ENCODE data around the gene FOXL3. TPM values are rescaled to one million over a fixed set of nuclear protein-coding genes. Genes with fewer than 3 reads are reported as not detected.

FOXL3 gene
- total and polyA plus RNA-seq, 2 donors (not counting 1 experiment from before 2014, with no cell fraction given) = not detected

GRCh38 chr7:256461-256940, 33.5 kb upstream of the FOXL3 start:
- no peaks in the 10 kb centered on the region for H4K20me1 ChIP-seq (ENCODE audit: control insufficient read depth, insufficient read depth, low read length, poor library complexity, severe bottlenecking)
- POLR2A ChIA-PET = no interaction called here
- no peak overlapping the region for H3K4me2 ChIP-seq (replicated peaks; ENCODE audit: low read depth, low read length, poor library complexity, severe bottlenecking)
- no peak overlapping the region for H2AFZ ChIP-seq (ENCODE audit: insufficient read depth, low read depth, low read length, poor library complexity, severe bottlenecking)
- Mint-ChIP-seq H3K9me3 (ENCODE audit: insufficient read depth) (no peaks in the 10 kb centered on the region), H3K27me3 (no peaks in the 10 kb centered on the region), H3K4me1 (no peaks in the 10 kb centered on the region), H3K4me3 (no peak overlapping the region), H3K27ac (no peak overlapping the region)
- no peaks in the 10 kb centered on the region for H3K36me3 ChIP-seq (replicated peaks in 1 of 2; ENCODE audit: control extremely low read depth in 1 of 2, control insufficient read depth in 1 of 2, extremely low read depth in 1 of 2, insufficient read depth in 2 of 2, low read length in 1 of 2)
- no peak overlapping the region for H3K27ac ChIP-seq (ENCODE audit: low read length in 2 of 2)
- H3K9ac ChIP-seq (ENCODE audit: low read length) = no peak overlapping the region
- H3K4me1 ChIP-seq (ENCODE audit: control insufficient read depth in 2 of 2, insufficient read depth in 2 of 2, low read length in 2 of 2) = no peaks in the 10 kb centered on the region
- no peak for ATAC-seq (ENCODE audit: low read depth)
- peaks cover 0 to 13% (median 0%) of the 10 kb centered on the region in 3 donors for H3K9me3 ChIP-seq (ENCODE audit: control extremely low read depth in 1 of 3, control insufficient read depth in 2 of 3, insufficient read depth in 1 of 3, low read length in 2 of 3)
- no peaks in the 10 kb centered on the region for H3K79me2 ChIP-seq (ENCODE audit: control insufficient read depth, insufficient read depth, low read length)
- no peak for TF ChIP-seq EZH2 (IDR thresholded peaks at IDR 0.05; ENCODE audit: borderline replicate concordance, insufficient read depth, low read depth, low read length, poor library complexity, severe bottlenecking)
- TF ChIP-seq, protein P1, sequence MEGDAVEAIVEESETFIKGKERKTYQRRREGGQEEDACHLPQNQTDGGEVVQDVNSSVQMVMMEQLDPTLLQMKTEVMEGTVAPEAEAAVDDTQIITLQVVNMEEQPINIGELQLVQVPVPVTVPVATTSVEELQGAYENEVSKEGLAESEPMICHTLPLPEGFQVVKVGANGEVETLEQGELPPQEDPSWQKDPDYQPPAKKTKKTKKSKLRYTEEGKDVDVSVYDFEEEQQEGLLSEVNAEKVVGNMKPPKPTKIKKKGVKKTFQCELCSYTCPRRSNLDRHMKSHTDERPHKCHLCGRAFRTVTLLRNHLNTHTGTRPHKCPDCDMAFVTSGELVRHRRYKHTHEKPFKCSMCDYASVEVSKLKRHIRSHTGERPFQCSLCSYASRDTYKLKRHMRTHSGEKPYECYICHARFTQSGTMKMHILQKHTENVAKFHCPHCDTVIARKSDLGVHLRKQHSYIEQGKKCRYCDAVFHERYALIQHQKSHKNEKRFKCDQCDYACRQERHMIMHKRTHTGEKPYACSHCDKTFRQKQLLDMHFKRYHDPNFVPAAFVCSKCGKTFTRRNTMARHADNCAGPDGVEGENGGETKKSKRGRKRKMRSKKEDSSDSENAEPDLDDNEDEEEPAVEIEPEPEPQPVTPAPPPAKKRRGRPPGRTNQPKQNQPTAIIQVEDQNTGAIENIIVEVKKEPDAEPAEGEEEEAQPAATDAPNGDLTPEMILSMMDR (IDR thresholded peaks at IDR 0.05) = no peak
- H3K4me3 ChIP-seq (ENCODE audit: control extremely low read depth in 1 of 5, extremely low read depth in 1 of 5, insufficient read depth in 1 of 5, low read depth in 2 of 5, low read length in 4 of 5) = no peak overlapping the region
- DNase-seq = no peak
- intact Hi-C loops (cut with micrococcal nuclease) = no loop called here
- WGBS (ENCODE audit: insufficient coverage) = 98% methylated on average over 38 of the region's 38 CpGs
- CTCF ChIA-PET = no interaction called here
- H3K27me3 ChIP-seq (replicated peaks in 1 of 4; ENCODE audit: control extremely low read depth in 1 of 4, control insufficient read depth in 3 of 4, insufficient read depth in 4 of 4, low read length in 3 of 4) = no peaks in the 10 kb centered on the region

DNA sequence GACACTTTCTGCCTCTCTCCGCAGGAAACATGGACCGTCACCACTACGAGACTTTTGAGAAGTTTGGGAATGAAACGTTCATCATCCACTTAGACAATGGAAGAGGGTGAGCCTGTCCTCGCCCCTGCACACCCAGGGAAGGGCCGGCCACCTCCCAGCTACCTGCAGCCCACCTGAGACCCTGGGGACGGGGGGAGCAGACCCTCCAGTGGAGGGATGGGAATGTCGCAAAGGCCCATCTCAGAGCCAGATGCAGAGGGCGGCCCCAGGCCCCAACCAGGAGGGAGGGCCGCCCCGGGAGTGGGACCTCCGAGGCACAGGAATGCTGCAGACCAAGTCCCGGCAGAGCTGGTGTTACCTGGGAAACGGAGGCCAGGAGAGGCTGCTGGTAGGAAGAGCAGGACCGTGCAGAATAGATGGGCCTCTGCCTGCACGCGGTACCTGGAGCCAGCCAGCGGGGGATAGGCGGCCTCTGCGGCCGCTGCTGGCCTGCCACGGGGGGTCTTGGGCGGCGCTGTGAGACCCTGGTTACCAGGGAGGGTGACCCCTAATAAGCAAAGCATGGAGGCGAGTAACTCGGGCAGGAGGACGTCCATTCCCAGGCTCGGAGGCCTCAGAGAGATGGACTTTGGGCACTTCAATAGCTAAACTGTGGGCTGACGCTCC, 32.9 kb upstream of the FOXL3 start:
- TF ChIP-seq, protein P1 (IDR thresholded peaks at IDR 0.05) = no peak
- TF ChIP-seq EZH2 (IDR thresholded peaks at IDR 0.05; ENCODE audit: borderline replicate concordance, insufficient read depth, low read depth, low read length, poor library complexity, severe bottlenecking) = no peak
- Histone ChIP-seq H3K27me3 (replicated peaks in 1 of 4; ENCODE audit: control extremely low read depth in 1 of 4, control insufficient read depth in 3 of 4, insufficient read depth in 4 of 4, low read length in 3 of 4) (no peaks in the 10 kb centered on the region), H3K9ac (ENCODE audit: low read length) (no peak overlapping the region), H3K4me1 (ENCODE audit: control insufficient read depth in 2 of 2, insufficient read depth in 2 of 2, low read length in 2 of 2) (no peaks in the 10 kb centered on the region), H3K4me3 (ENCODE audit: control extremely low read depth in 1 of 5, extremely low read depth in 1 of 5, insufficient read depth in 1 of 5, low read depth in 2 of 5, low read length in 4 of 5) (no peak overlapping the region), H3K36me3 (replicated peaks in 1 of 2; ENCODE audit: control extremely low read depth in 1 of 2, control insufficient read depth in 1 of 2, extremely low read depth in 1 of 2, insufficient read depth in 2 of 2, low read length in 1 of 2) (no peaks in the 10 kb centered on the region), H4K20me1 (ENCODE audit: control insufficient read depth, insufficient read depth, low read length, poor library complexity, severe bottlenecking) (no peaks in the 10 kb centered on the region), H3K9me3 (ENCODE audit: control extremely low read depth in 1 of 3, control insufficient read depth in 2 of 3, insufficient read depth in 1 of 3, low read length in 2 of 3) (peaks cover 0 to 19% (median 0%) of the 10 kb centered on the region in 3 donors), H2AFZ (ENCODE audit: insufficient read depth, low read depth, low read length, poor library complexity, severe bottlenecking) (no peak overlapping the region), H3K27ac (ENCODE audit: low read length in 2 of 2) (no peak overlapping the region), H3K79me2 (ENCODE audit: control insufficient read depth, insufficient read depth, low read length) (no peaks in the 10 kb centered on the region), H3K4me2 (replicated peaks; ENCODE audit: low read depth, low read length, poor library complexity, severe bottlenecking) (no peak overlapping the region)
- WGBS (ENCODE audit: insufficient coverage) = 94% methylated on average over 28 of the region's 29 CpGs
- Mint-ChIP-seq H3K27me3 (no peaks in the 10 kb centered on the region), H3K9me3 (ENCODE audit: insufficient read depth) (no peaks in the 10 kb centered on the region), H3K27ac (no peak overlapping the region), H3K4me1 (peaks cover 2% of the 10 kb centered on the region), H3K4me3 (no peak overlapping the region)
- ATAC-seq (ENCODE audit: low read depth) = no peak
- POLR2A ChIA-PET = no interaction called here
- DNase-seq = no peak
- CTCF ChIA-PET = no interaction called here
- intact Hi-C loops (cut with micrococcal nuclease) = no loop called here
